ENCODE data around the gene EPN1. TPM values are rescaled to one million over a fixed set of nuclear protein-coding genes. Genes with fewer than 3 reads are reported as not detected.

The EPN1 gene
- total RNA-seq = 100 to 1,000 TPM in 3 of 4 donors, 10 to 100 TPM in 1; 58.7 to 214 (median 190) TPM

- no peaks in the 10 kb centered on the region for H3K9me3 ChIP-seq
- no peaks in the 10 kb centered on the region for H3K27me3 ChIP-seq
- in situ Hi-C loops (cut with MboI; ENCODE audit: low sequenced_read_pairs in 4 of 4) = no loop called here
- peak within 1 kb of the TSS; percentile 77 to 95 (median 87) for H3K27ac ChIP-seq
- peak; percentile 93 for ATAC-seq
- intact Hi-C loops (cut with DNase I; ENCODE audit: low total_unique reads) = loop anchor here (1.0 to 2.0 kb wide), 4 partner anchors 20 to 558 kb away; partner anchors contain the start of genes PPP1R12C, PPP6R1, U2AF2 and ZNF787
- peak within 1 kb of the TSS; percentile 76 to 89 (median 84) for H3K4me3 ChIP-seq
- H3K4me1 ChIP-seq = peaks cover 31 to 38% of the 10 kb centered on the region in 2 donors
- TF ChIP-seq POLR2A (IDR thresholded peaks at IDR 0.05) = peak; percentile 57 to 70
- peak in 2 of 5 experiments; percentile 7 to 8 for TF ChIP-seq CTCF (IDR thresholded peaks at IDR 0.05 in 4 of 5, conservative IDR thresholded peaks at IDR 0.05 in 1 of 5)
- peak; percentile 95 for DNase-seq
- H3K36me3 ChIP-seq = peaks cover 0 to 33% of the 10 kb centered on the region in 2 donors
Measured at GRCh38 chr19:55674841-55675660, at the start of gene EPN1. Gene EPN1, plus strand, starts transcription at chr19:55675226. Its CDS starts 3,402 bp downstream, at chr19:55678628.

- H3K4me1 ChIP-seq = peaks cover 17 to 19% of the 10 kb centered on the region in 2 donors
- peaks cover 0 to 5% of the 10 kb centered on the region in 2 donors for H3K36me3 ChIP-seq
- ATAC-seq (no peak), DNase-seq (no peak)
- in situ Hi-C loops (cut with MboI; ENCODE audit: low sequenced_read_pairs in 4 of 4) = loop anchor here in 3 of 4 donors (5.0 to 25.0 kb wide), 2 partner anchors 109 to 489 kb away; partner anchors contain the start of gene TNNT1 (in 1 of the 3)
- no peaks in the 10 kb centered on the region for H3K9me3 ChIP-seq
- TF ChIP-seq POLR2A (IDR thresholded peaks at IDR 0.05) = no peak
- no peak for TF ChIP-seq CTCF (IDR thresholded peaks at IDR 0.05 in 4 of 5, conservative IDR thresholded peaks at IDR 0.05 in 1 of 5)
- H3K4me3 ChIP-seq = no peak overlapping the region
- intact Hi-C loops (cut with DNase I; ENCODE audit: low total_unique reads) = no loop called here
- no peaks in the 10 kb centered on the region for H3K27me3 ChIP-seq
- no peak overlapping the region for H3K27ac ChIP-seq
Measured at GRCh38 chr19:55626350-55626749, 48.7 kb upstream of the EPN1 start.

GRCh38 chr19:55632463-55632834, 42.6 kb upstream of the EPN1 start:
- peak; percentile 86 to 95 (median 91) for TF ChIP-seq CTCF (IDR thresholded peaks at IDR 0.05 in 4 of 5, conservative IDR thresholded peaks at IDR 0.05 in 1 of 5)
- no peak for TF ChIP-seq POLR2A (IDR thresholded peaks at IDR 0.05)
- intact Hi-C loops (cut with DNase I; ENCODE audit: low total_unique reads) (loop anchor here (1.0 to 5.0 kb wide), 3 partner anchors 21 to 165 kb away; no protein-coding TSS in a partner anchor), in situ Hi-C loops (cut with MboI; ENCODE audit: low sequenced_read_pairs in 4 of 4) (loop anchor here in 3 of 4 donors (10.0 to 25.0 kb wide), 3 partner anchors 48 to 495 kb away; partner anchors contain the start of genes TNNT1 (in 1 of the 3) and ZNF579 (in 1 of the 3))
- peak; percentile 59 to 70 for ATAC-seq
- Histone ChIP-seq H3K27me3 (no peaks in the 10 kb centered on the region), H3K36me3 (no peaks in the 10 kb centered on the region), H3K4me3 (no peak overlapping the region), H3K9me3 (no peaks in the 10 kb centered on the region), H3K27ac (peak overlapping the region; percentile 90 to 100 (median 98)), H3K4me1 (peaks cover 24 to 27% of the 10 kb centered on the region in 2 donors)
- DNase-seq = peak; percentile 82 to 91

GRCh38 chr19:55633861-55634260, 41.2 kb upstream of the EPN1 start:
- Histone ChIP-seq H3K4me3 (peak overlapping the region in 2 of 4 donors; percentile 92), H3K4me1 (peaks cover 38 to 39% of the 10 kb centered on the region in 2 donors), H3K27me3 (no peaks in the 10 kb centered on the region), H3K27ac (peak overlapping the region; percentile 90 to 100 (median 98)), H3K9me3 (no peaks in the 10 kb centered on the region), H3K36me3 (no peaks in the 10 kb centered on the region)
- ATAC-seq (no peak), DNase-seq (no peak)
- TF ChIP-seq CTCF (IDR thresholded peaks at IDR 0.05 in 4 of 5, conservative IDR thresholded peaks at IDR 0.05 in 1 of 5) (no peak), POLR2A (IDR thresholded peaks at IDR 0.05) (no peak)
- intact Hi-C loops (cut with DNase I; ENCODE audit: low total_unique reads) = loop anchor here (2.0 to 5.0 kb wide), 2 partner anchors 53 to 167 kb away; partner anchors contain the start of gene ZNF579
- in situ Hi-C loops (cut with MboI; ENCODE audit: low sequenced_read_pairs in 4 of 4) = loop anchor here in 3 of 4 donors (10.0 to 25.0 kb wide), 3 partner anchors 49 to 497 kb away; partner anchors contain the start of genes TNNT1 (in 1 of the 3) and ZNF579 (in 1 of the 3)

All from gastrocnemius medialis (tissue), 4 donors.